B cell (primary cell): ENCODE data around the gene CGB3. TPM values are rescaled to one million over a fixed set of nuclear protein-coding genes. Genes with fewer than 3 reads are reported as not detected.

Experiments
- ATAC-seq: fragments of 200-7000 bp; cut with Tn5 transposase; one replicate; pipeline ENCODE4 v1.10.0; 2021; ENCODE audit warnings: low read depth, mild to moderate bottlenecking, moderate number of reproducible peaks, moderate library complexity
- CTCF ChIA-PET: fragments of 350-600 bp; sonication (Branson Sonifier 250); formaldehyde crosslinking; loops from one replicate; lab custom pipeline; 2021; ENCODE audit warnings: antibody characterized with exemption, inconsistent platforms; lab: Charles Lee
- POLR2A ChIA-PET: fragments of 350-600 bp; sonication (Branson Sonifier 250); formaldehyde crosslinking; loops from one replicate; lab custom pipeline; 2021; ENCODE audit warnings: antibody characterized with exemption; lab: Charles Lee
- DNase-seq: peaks from one replicate; pipeline ENCODE4 v3.0.0; 2013
- H2AFZ ChIP-seq: 2 replicates; pipeline ENCODE4 v1.6.1; 2012; ENCODE audit warnings: mild to moderate bottlenecking, low read depth, low read length; ENCODE audit not compliant: insufficient read depth, poor library complexity, severe bottlenecking
- H3K27ac ChIP-seq, 2 donors: 1 replicate in 1 of 2; 2 replicates in 1 of 2; pipeline ENCODE4 v1.5.1; 2012 to 2013; ENCODE audit warnings: low read length in 2 of 2, mild to moderate bottlenecking in 2 of 2, moderate library complexity in 1 of 2
- H3K27me3 ChIP-seq, 4 experiments: fragments of 200-600 bp in 1 of 4; sonication (generic) in 1 of 4; replicated peaks in 1 of 4; 1 replicate in 2 of 4; 2 replicates in 2 of 4; pipeline versions ENCODE4 v1.6.1 to v1.7.0; 2013 to 2016; ENCODE audit warnings: low read length in 3 of 4, mild to moderate bottlenecking in 2 of 4, mixed read lengths in 1 of 4, moderate library complexity in 1 of 4; ENCODE audit not compliant: insufficient read depth in 4 of 4, control insufficient read depth in 3 of 4; ENCODE audit errors: control extremely low read depth in 1 of 4
- H3K36me3 ChIP-seq, 2 experiments: replicated peaks in 1 of 2; 1 replicate in 1 of 2; 2 replicates in 1 of 2; pipeline versions ENCODE4 v1.6.1 to v1.7.1; 2013; ENCODE audit warnings: low read length in 1 of 2; ENCODE audit not compliant: insufficient read depth in 2 of 2, control insufficient read depth in 1 of 2; ENCODE audit errors: control extremely low read depth in 1 of 2, extremely low read depth in 1 of 2
- H3K4me1 ChIP-seq, 2 donors: fragments of 200-600 bp in 1 of 2; sonication (generic) in 1 of 2; 1 replicate in 1 of 2; 2 replicates in 1 of 2; pipeline versions ENCODE4 v1.5.1 to v1.6.1; 2013 to 2017; ENCODE audit warnings: low read length in 2 of 2; ENCODE audit not compliant: control insufficient read depth in 2 of 2, insufficient read depth in 2 of 2
- H3K4me2 ChIP-seq: replicated peaks from 2 replicates; pipeline ENCODE3; 2012; ENCODE audit warnings: mild to moderate bottlenecking, low read depth, low read length; ENCODE audit not compliant: poor library complexity, severe bottlenecking
- H3K4me3 ChIP-seq, 5 experiments: fragments of 200-600 bp in 1 of 5; sonication (generic) in 1 of 5; 1 replicate in 3 of 5; 2 replicates in 2 of 5; pipeline versions ENCODE4 v1.5.1 to v1.7.0; 2011 to 2016; ENCODE audit warnings: low read length in 4 of 5, mild to moderate bottlenecking in 4 of 5, low read depth in 2 of 5, control low read depth in 1 of 5, moderate library complexity in 1 of 5; ENCODE audit not compliant: insufficient read depth in 1 of 5; ENCODE audit errors: control extremely low read depth in 1 of 5, extremely low read depth in 1 of 5
- H3K79me2 ChIP-seq: fragments of 200-600 bp; sonication (generic); one replicate; pipeline ENCODE4 v1.6.0; 2016; ENCODE audit warnings: low read length; ENCODE audit not compliant: control insufficient read depth, insufficient read depth
- H3K9ac ChIP-seq: fragments of 200-600 bp; sonication (generic); 2 replicates; pipeline ENCODE4 v1.6.1; 2017; ENCODE audit warnings: mild to moderate bottlenecking, low read length, moderate library complexity
- H3K9me3 ChIP-seq, 3 donors: one replicate each; pipeline versions ENCODE4 v1.6.1 to v1.7.1; 2013; ENCODE audit warnings: low read length in 2 of 3; ENCODE audit not compliant: control insufficient read depth in 2 of 3, insufficient read depth in 1 of 3; ENCODE audit errors: control extremely low read depth in 1 of 3
- H4K20me1 ChIP-seq: 2 replicates; pipeline ENCODE4 v1.6.0; 2012; ENCODE audit warnings: mild to moderate bottlenecking, low read length; ENCODE audit not compliant: insufficient read depth, control insufficient read depth, poor library complexity, severe bottlenecking
- H3K27ac Mint-ChIP-seq: one replicate; pipeline ENCODE4 v1.8.0; 2021; ENCODE audit warnings: mixed read lengths
- H3K27me3 Mint-ChIP-seq: one replicate; pipeline ENCODE4 v1.8.0; 2021; ENCODE audit warnings: mixed read lengths
- H3K4me1 Mint-ChIP-seq: one replicate; pipeline ENCODE4 v1.8.0; 2021; ENCODE audit warnings: mixed read lengths
- H3K4me3 Mint-ChIP-seq: one replicate; pipeline ENCODE4 v1.8.0; 2021; ENCODE audit warnings: mixed read lengths
- H3K9me3 Mint-ChIP-seq: one replicate; pipeline ENCODE4 v1.8.0; 2022; ENCODE audit warnings: mixed read lengths; ENCODE audit not compliant: insufficient read depth
- CTCF ChIP-seq: fragments of 200-600 bp; IDR thresholded peaks from one replicate; pipeline ENCODE4 v1.8.0; 2022; ENCODE audit warnings: antibody characterized with exemption, mild to moderate bottlenecking
- EZH2 ChIP-seq: IDR thresholded peaks from 2 replicates; pipeline ENCODE4 v1.6.1; 2012; ENCODE audit warnings: borderline replicate concordance, low read depth, mild to moderate bottlenecking, moderate library complexity, low read length; ENCODE audit not compliant: insufficient read depth, poor library complexity, severe bottlenecking
- WGBS: methylation state at CpG from one replicate; pipeline ENCODE4 v1.1.5; 2013; ENCODE audit warnings: missing lambda C conversion rate; ENCODE audit not compliant: insufficient coverage; 5-methylcytosine and 5-hydroxymethylcytosine counted together
- intact Hi-C: fragments of 100-400 bp; cut with micrococcal nuclease; formaldehyde crosslinking; loops from one replicate; pipeline ENCODE4 v1.10.0; 2022
- polyA plus RNA-seq: library from polyadenylated mRNA; depleted of rRNA; stranded (reverse); fragments of >200 nt; gene quantifications from 2 replicates; pipeline ENCODE4 v1.2.3, GENCODE V29; 2012
- total RNA-seq, 2 donors: library from RNA; stranded (reverse); fragments of 120-200 nt in 1 of 2; gene quantifications; 1 replicate in 1 of 2; 2 replicates in 1 of 2; pipeline versions ENCODE4 v1.2.3 to v1.2.4, GENCODE V29; 2013 to 2022

CGB3 gene
- total and polyA plus RNA-seq, 2 donors (not counting 1 experiment from before 2014, with no cell fraction given), result not detected

- Histone ChIP-seq H3K4me2 (no peak overlapping the region), H3K79me2 (peaks cover 12% of the 10 kb centered on the region), H3K9me3 (no peaks in the 10 kb centered on the region), H3K36me3 (peaks cover 2 to 20% of the 10 kb centered on the region in 2 experiments), H4K20me1 (peaks cover 4% of the 10 kb centered on the region), H2AFZ (no peak overlapping the region), H3K9ac (no peak overlapping the region), H3K4me1 (peaks cover 0 to under 1% of the 10 kb centered on the region in 2 donors), H3K27ac (no peak overlapping the region), H3K27me3 (no peaks in the 10 kb centered on the region), H3K4me3 (no peak overlapping the region)
- DNase-seq (no peak), ATAC-seq (no peak)
- TF ChIP-seq CTCF, result no peak
- no peak overlapping the region for H3K4me3 Mint-ChIP-seq
- no peaks in the 10 kb centered on the region for H3K27me3 Mint-ChIP-seq
- H3K9me3 Mint-ChIP-seq, result no peaks in the 10 kb centered on the region
- ChIA-PET CTCF (interaction anchor here (0.9 to 2.1 kb wide), 2 partner anchors 16 to 54 kb away, joined by 3 to 12 read pairs; no protein-coding TSS in a partner anchor), POLR2A (interaction anchor here (0.7 kb wide), 2 partner anchors 16 to 262 kb away, joined by 4 to 6 read pairs; no protein-coding TSS in a partner anchor)
- intact Hi-C loops, result no loop called here
- WGBS, result 96% methylated on average over 3 of the region's 3 CpGs
- H3K4me1 Mint-ChIP-seq, result peaks cover 10% of the 10 kb centered on the region
- no peak overlapping the region for H3K27ac Mint-ChIP-seq
Measured at GRCh38 chr19:48986211-48986610, 37.9 kb downstream of the CGB3 start.

- H3K27ac ChIP-seq, result no peak overlapping the region
- Mint-ChIP-seq H3K4me1 (peaks cover 8% of the 10 kb centered on the region), H3K9me3 (no peaks in the 10 kb centered on the region), H3K27me3 (no peaks in the 10 kb centered on the region), H3K4me3 (no peak overlapping the region), H3K27ac (no peak overlapping the region)
- POLR2A ChIA-PET, result no interaction called here
- TF ChIP-seq EZH2, result no peak
- TF ChIP-seq CTCF, result no peak
- intact Hi-C loops, result no loop called here
- no peaks in the 10 kb centered on the region for H3K9me3 ChIP-seq
- peaks cover 7% of the 10 kb centered on the region for H3K79me2 ChIP-seq
- no peaks in the 10 kb centered on the region for H4K20me1 ChIP-seq
- DNase-seq (no peak), ATAC-seq (no peak)
- 98% methylated on average over 13 of the region's 13 CpGs for WGBS
- CTCF ChIA-PET, result interaction anchor here (1.4 kb wide), 1 partner anchor 8 kb away, joined by 5 read pairs; the partner anchor contains the start of genes GYS1 and RUVBL2
- no peak overlapping the region for H3K4me3 ChIP-seq
- no peaks in the 10 kb centered on the region for H3K27me3 ChIP-seq
- H3K36me3 ChIP-seq, result peaks cover 2 to 17% of the 10 kb centered on the region in 2 experiments
- H3K4me2 ChIP-seq, result no peak overlapping the region
- no peak overlapping the region for H2AFZ ChIP-seq
- H3K9ac ChIP-seq, result no peak overlapping the region
- no peaks in the 10 kb centered on the region for H3K4me1 ChIP-seq
Measured at GRCh38 chr19:48985711-48986110, 38.4 kb downstream of the CGB3 start.
